Endothelial cell of umbilical vein (primary cell): ENCODE results near the gene L3MBTL2. TPM values are rescaled to one million over a fixed set of nuclear protein-coding genes. Genes with fewer than 3 reads are reported as not detected.

ENCODE experiments used
- BruUV-seq: library from RNA; stranded (reverse); fragments of 400-500 nt; replicated peaks from 2 replicates; lab custom pipeline; 2021; lab: Mats Ljungman, UMichigan
- CTCF ChIA-PET: fragments of 300-600, 350-600 bp; sonication (Branson Sonifier 250); formaldehyde crosslinking; loops from one replicate; lab custom pipeline; 2021; ENCODE audit warnings: antibody characterized with exemption, inconsistent platforms; lab: Charles Lee
- POLR2A ChIA-PET: fragments of 300-600, 350-600 bp; sonication (Branson Sonifier 250); formaldehyde crosslinking; loops from one replicate; lab custom pipeline; 2021; ENCODE audit warnings: antibody characterized with exemption, inconsistent platforms; lab: Charles Lee
- DNase-seq: peaks from one replicate; pipeline ENCODE4 v3.0.0-alpha.2; 2011; ENCODE audit warnings: low read depth, low spot score
- FAIRE-seq: peaks from 2 replicates; lab custom pipeline; 2011; peaks lifted over from hg19 to GRCh38; lab: Jason Lieb, UNC
- H2AFZ ChIP-seq: 2 replicates; pipeline ENCODE4 v1.6.0; 2012; ENCODE audit warnings: low read depth, low read length, control low read depth, inconsistent platforms
- H3K27ac ChIP-seq: 2 replicates; pipeline ENCODE4 v1.5.1; 2011; ENCODE audit warnings: low read depth, mild to moderate bottlenecking, control low read depth, low read length, moderate library complexity; ENCODE audit not compliant: insufficient read depth
- H3K27me3 ChIP-seq, 2 experiments: 2 replicates each; pipeline versions ENCODE4 v1.6.0 to v1.6.1; 2011; ENCODE audit warnings: low read length in 2 of 2, mixed read lengths in 1 of 2; ENCODE audit not compliant: control insufficient read depth in 2 of 2, insufficient read depth in 2 of 2
- H3K36me3 ChIP-seq, 2 experiments: 2 replicates in 1 of 2; 3 replicates in 1 of 2; pipeline ENCODE4 v1.5.1; 2011; ENCODE audit warnings: low read length in 2 of 2, mild to moderate bottlenecking in 1 of 2, moderate library complexity in 1 of 2; ENCODE audit not compliant: control insufficient read depth in 2 of 2, insufficient read depth in 2 of 2; ENCODE audit errors: extremely low read depth in 1 of 2
- H3K4me1 ChIP-seq: 3 replicates; pipeline ENCODE4 v1.5.1; 2011; ENCODE audit warnings: mild to moderate bottlenecking, low read length; ENCODE audit not compliant: control insufficient read depth, insufficient read depth; ENCODE audit errors: extremely low read depth
- H3K4me2 ChIP-seq: 2 replicates; pipeline ENCODE4 v1.6.1; 2011; ENCODE audit warnings: low read length, control low read depth, mixed read lengths; ENCODE audit not compliant: insufficient read depth
- H3K4me3 ChIP-seq, 3 experiments: fragments of 200-600 bp in 1 of 3; sonication (generic), shearing (Covaris generic) in 1 of 3; replicated peaks in 1 of 3; 2 replicates each; pipeline ENCODE4 v1.5.1; 2011 to 2016; ENCODE audit warnings: control low read depth in 3 of 3, low read length in 3 of 3, mild to moderate bottlenecking in 2 of 3, inconsistent platforms in 1 of 3, low read depth in 1 of 3, moderate library complexity in 1 of 3; ENCODE audit not compliant: insufficient read depth in 1 of 3
- H3K79me2 ChIP-seq: 2 replicates; pipeline ENCODE4 v1.6.0; 2012; ENCODE audit warnings: low read length, inconsistent platforms; ENCODE audit not compliant: control insufficient read depth, insufficient read depth
- H3K9ac ChIP-seq: replicated peaks from 2 replicates; pipeline ENCODE3; 2011; ENCODE audit warnings: low read length, control low read depth; ENCODE audit not compliant: insufficient read depth; ENCODE audit errors: extremely low read depth
- H3K9me1 ChIP-seq: replicated peaks from 3 replicates; pipeline ENCODE4 v1.6.0; 2011; ENCODE audit warnings: mild to moderate bottlenecking, low read length; ENCODE audit not compliant: control insufficient read depth, insufficient read depth; ENCODE audit errors: extremely low read depth
- H3K9me3 ChIP-seq: replicated peaks from 2 replicates; pipeline ENCODE4 v1.5.1; 2012; ENCODE audit warnings: low read length, inconsistent platforms; ENCODE audit not compliant: control insufficient read depth, insufficient read depth
- H4K20me1 ChIP-seq: replicated peaks from 2 replicates; pipeline ENCODE3; 2011; ENCODE audit warnings: mild to moderate bottlenecking, low read length; ENCODE audit not compliant: control insufficient read depth, insufficient read depth; ENCODE audit errors: extremely low read depth
- CTCF ChIP-seq, 2 donors: IDR thresholded peaks; 1 replicate in 1 of 2; 2 replicates in 1 of 2; pipeline ENCODE4 v1.5.1; 2011; ENCODE audit warnings: low read length in 2 of 2, mild to moderate bottlenecking in 2 of 2, moderate library complexity in 2 of 2, control low read depth in 1 of 2, inconsistent platforms in 1 of 2, low read depth in 1 of 2; ENCODE audit not compliant: insufficient read depth in 1 of 2; ENCODE audit errors: extremely low read depth in 1 of 2
- EZH2 ChIP-seq: IDR thresholded peaks from 2 replicates; pipeline ENCODE4 v1.6.1; 2012; ENCODE audit warnings: borderline replicate concordance, low read depth, mild to moderate bottlenecking, moderate library complexity, low read length, inconsistent platforms; ENCODE audit not compliant: severe bottlenecking
- FOS ChIP-seq: IDR thresholded peaks from 2 replicates; pipeline ENCODE4 v1.6.1; 2011; ENCODE audit warnings: mild to moderate bottlenecking, low read length, moderate library complexity, borderline replicate concordance; ENCODE audit not compliant: insufficient read depth
- GATA2 ChIP-seq: IDR thresholded peaks from 2 replicates; pipeline ENCODE4 v1.7.0; 2011; ENCODE audit warnings: low read depth, mild to moderate bottlenecking, moderate library complexity, mixed read lengths, low read length; ENCODE audit not compliant: insufficient read length, insufficient read depth
- JUN ChIP-seq: IDR thresholded peaks from 2 replicates; pipeline ENCODE4 v1.6.1; 2011; ENCODE audit warnings: borderline replicate concordance, low read depth; ENCODE audit not compliant: insufficient read length, insufficient read depth
- MAX ChIP-seq: IDR thresholded peaks from 2 replicates; pipeline ENCODE4 v1.6.1; 2011; ENCODE audit not compliant: insufficient read depth, insufficient read length
- MYC ChIP-seq: IDR thresholded peaks from one replicate; pipeline ENCODE4 v1.6.1; 2011; ENCODE audit warnings: mild to moderate bottlenecking, low read depth, low read length
- POLR2A ChIP-seq: IDR thresholded peaks from 2 replicates; pipeline ENCODE4 v1.6.1; 2012; ENCODE audit warnings: low read depth, mild to moderate bottlenecking, control low read depth, low read length
- POLR2AphosphoS5 ChIP-seq: IDR thresholded peaks from 2 replicates; pipeline ENCODE4 v1.6.1; 2012; ENCODE audit warnings: low read depth, mild to moderate bottlenecking, control low read depth, low read length, moderate library complexity; ENCODE audit not compliant: insufficient read depth
- dilution Hi-C: fragments of 300-500 bp; cut with MboI; formaldehyde crosslinking; loops from one replicate; pipeline ENCODE4 v1.15.0; 2019; ENCODE audit warnings: low sequenced_read_pairs; ENCODE audit not compliant: extremely low pct_ligation_motif_present
- intact Hi-C: fragments of 100-400 bp; cut with micrococcal nuclease; formaldehyde crosslinking; loops from one replicate; pipeline ENCODE4 v1.10.0; 2022
- polyA plus RNA-seq, 4 experiments: library from polyadenylated mRNA; depleted of rRNA in 3 of 4; stranded (reverse) in 3 of 4; unstranded in 1 of 4; fragments of >200 nt; gene quantifications; 2 replicates each; pipeline versions ENCODE4 v1.2.1 to v1.2.3, GENCODE V29; 2011 to 2012; ENCODE audit warnings: missing spikeins in 1 of 4
- total RNA-seq: library from RNA; stranded (reverse); gene quantifications from 2 replicates; pipeline ENCODE4 v1.2.3, GENCODE V29; 2021

Gene L3MBTL2
- total and polyA plus RNA-seq, 2 donors (not counting 3 experiments of a cell fraction or from before 2014, with no cell fraction given), result 28.2 to 34.9 TPM

- no peak for DNase-seq
- Histone ChIP-seq H3K9me1 (no peaks in the 10 kb centered on the region), H3K4me2 (no peak overlapping the region), H3K27me3 (no peaks in the 10 kb centered on the region), H3K27ac (no peak overlapping the region), H3K36me3 (peaks cover 41 to 44% of the 10 kb centered on the region in 2 experiments), H4K20me1 (no peaks in the 10 kb centered on the region), H3K9me3 (no peaks in the 10 kb centered on the region), H3K79me2 (no peaks in the 10 kb centered on the region), H3K4me1 (no peaks in the 10 kb centered on the region), H2AFZ (no peak overlapping the region), H3K9ac (no peak overlapping the region), H3K4me3 (no peak overlapping the region)
- ChIA-PET POLR2A (interaction anchor here (0.6 kb wide), 1 partner anchor 16 kb away, joined by 8 read pairs; no protein-coding TSS in a partner anchor), CTCF (no interaction called here)
- FAIRE-seq, result no peak
- intact Hi-C loops, result no loop called here
- no peak for TF ChIP-seq FOS
- no peak for TF ChIP-seq MAX
- no peak for TF ChIP-seq POLR2AphosphoS5
- no peak for TF ChIP-seq MYC
- no TSS peak for BruUV-seq
- dilution Hi-C loops, result no loop called here
These were observed 48.0 kb upstream of the L3MBTL2 start for GRCh38 chr22:41157083-41157482.

- DNase-seq, result no peak
- Histone ChIP-seq H3K79me2 (no peaks in the 10 kb centered on the region), H3K27ac (no peak overlapping the region), H3K36me3 (peaks cover 33 to 41% of the 10 kb centered on the region in 2 experiments), H2AFZ (no peak overlapping the region), H3K4me1 (no peaks in the 10 kb centered on the region), H3K27me3 (no peaks in the 10 kb centered on the region), H3K9me3 (no peaks in the 10 kb centered on the region), H4K20me1 (no peaks in the 10 kb centered on the region), H3K4me3 (no peak overlapping the region), H3K9me1 (no peaks in the 10 kb centered on the region), H3K9ac (no peak overlapping the region), H3K4me2 (no peak overlapping the region)
- POLR2A ChIA-PET, result no interaction called here
- CTCF ChIA-PET, result interaction anchor here (1.2 kb wide), 1 partner anchor 37 kb away, joined by 3 read pairs; no protein-coding TSS in a partner anchor
- intact Hi-C loops (no loop called here), dilution Hi-C loops (no loop called here)
- FAIRE-seq, result no peak
- no TSS peak for BruUV-seq
- TF ChIP-seq EZH2 (no peak), FOS (no peak), POLR2AphosphoS5 (no peak), MAX (no peak), POLR2A (no peak), MYC (no peak), JUN (no peak), CTCF (IDR thresholded peaks at IDR 0.05; ENCODE audit: extremely low read depth in 1 of 2, insufficient read depth in 1 of 2, low read depth in 1 of 2, low read length in 2 of 2) (no peak), GATA2 (no peak)
These were observed 36.0 kb upstream of the L3MBTL2 start for GRCh38 chr22:41169157-41169556.
